A549 (cell line): Measurements from ENCODE around the gene SPINK4.

ENCODE experiments used
- CEBPB ChIP-seq, 2 experiments: fragments of >200 bp in 1 of 2; sonication (Bioruptor Twin) in 1 of 2; formaldehyde crosslinking in 1 of 2; IDR thresholded peaks; 2 replicates each; pipeline ENCODE4 v1.6.1; 2012 to 2016
- EP300 ChIP-seq, 2 experiments: fragments of >200 bp; sonication (Bioruptor Twin); formaldehyde crosslinking; IDR thresholded peaks; 2 replicates in 1 of 2; 3 replicates in 1 of 2; pipeline ENCODE4 v1.6.1; 2016 to 2017
- MYC ChIP-seq: IDR thresholded peaks from 2 replicates; pipeline ENCODE4 v1.6.1; 2012; ENCODE audit warnings: mild to moderate bottlenecking, inconsistent platforms, low read length, improper control_type of control experiment, borderline replicate concordance
- POLR2A ChIP-seq: IDR thresholded peaks from 2 replicates; pipeline ENCODE4 v1.6.1; 2012; ENCODE audit warnings: mild to moderate bottlenecking, low read length
- RNF2 ChIP-seq: fragments of 200-600 bp; sonication (generic); IDR thresholded peaks from 2 replicates; pipeline ENCODE4 v1.6.1; 2016; ENCODE audit warnings: low read depth, mild to moderate bottlenecking, antibody characterized with exemption, moderate library complexity, borderline replicate concordance
- TF ChIP-seq, protein P1 (sequence below): fragments of >200 bp; sonication (Bioruptor Twin); formaldehyde crosslinking; IDR thresholded peaks from 3 replicates; pipeline ENCODE4 v1.5.1; 2016
- TF ChIP-seq, protein P2 (sequence below): fragments of 200-600 bp; sonication (generic); IDR thresholded peaks from 2 replicates; pipeline ENCODE4 v1.6.1; 2016; ENCODE audit warnings: antibody characterized with exemption, mild to moderate bottlenecking, moderate library complexity
- TF ChIP-seq, protein P3 (sequence below): IDR thresholded peaks from 2 replicates; pipeline ENCODE4 v1.6.1; 2012
- TF ChIP-seq, protein P4 (sequence below): fragments of 250-450 bp; sonication (Bioruptor Pico); IDR thresholded peaks from 2 replicates; pipeline ENCODE4 v1.5.0; 2020; ENCODE audit warnings: low read depth, mild to moderate bottlenecking, moderate library complexity

DNA sequence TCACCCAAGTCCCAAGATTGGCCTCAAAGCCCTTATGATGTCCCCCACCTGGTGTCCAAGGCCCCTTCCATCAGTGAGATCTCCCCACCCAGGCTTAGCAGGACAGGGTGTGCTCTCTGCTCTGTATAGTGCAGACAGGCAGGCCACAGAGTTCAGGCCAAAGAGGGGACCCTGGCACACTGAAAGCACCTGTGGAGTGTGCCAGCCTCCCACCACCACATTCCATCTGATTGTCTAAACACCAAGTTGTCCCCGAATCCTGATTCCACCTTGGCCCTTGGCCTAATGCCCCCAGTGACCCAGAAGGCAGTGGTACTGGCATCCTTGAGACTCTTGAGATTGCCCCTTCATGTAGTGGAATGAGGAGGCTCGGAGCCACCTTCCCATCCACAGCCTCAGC, 5.4 kb downstream of the SPINK4 start:
- TF ChIP-seq, protein P1, sequence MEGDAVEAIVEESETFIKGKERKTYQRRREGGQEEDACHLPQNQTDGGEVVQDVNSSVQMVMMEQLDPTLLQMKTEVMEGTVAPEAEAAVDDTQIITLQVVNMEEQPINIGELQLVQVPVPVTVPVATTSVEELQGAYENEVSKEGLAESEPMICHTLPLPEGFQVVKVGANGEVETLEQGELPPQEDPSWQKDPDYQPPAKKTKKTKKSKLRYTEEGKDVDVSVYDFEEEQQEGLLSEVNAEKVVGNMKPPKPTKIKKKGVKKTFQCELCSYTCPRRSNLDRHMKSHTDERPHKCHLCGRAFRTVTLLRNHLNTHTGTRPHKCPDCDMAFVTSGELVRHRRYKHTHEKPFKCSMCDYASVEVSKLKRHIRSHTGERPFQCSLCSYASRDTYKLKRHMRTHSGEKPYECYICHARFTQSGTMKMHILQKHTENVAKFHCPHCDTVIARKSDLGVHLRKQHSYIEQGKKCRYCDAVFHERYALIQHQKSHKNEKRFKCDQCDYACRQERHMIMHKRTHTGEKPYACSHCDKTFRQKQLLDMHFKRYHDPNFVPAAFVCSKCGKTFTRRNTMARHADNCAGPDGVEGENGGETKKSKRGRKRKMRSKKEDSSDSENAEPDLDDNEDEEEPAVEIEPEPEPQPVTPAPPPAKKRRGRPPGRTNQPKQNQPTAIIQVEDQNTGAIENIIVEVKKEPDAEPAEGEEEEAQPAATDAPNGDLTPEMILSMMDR, result no peak
- TF ChIP-seq MYC, result no peak
- TF ChIP-seq, protein P2, sequence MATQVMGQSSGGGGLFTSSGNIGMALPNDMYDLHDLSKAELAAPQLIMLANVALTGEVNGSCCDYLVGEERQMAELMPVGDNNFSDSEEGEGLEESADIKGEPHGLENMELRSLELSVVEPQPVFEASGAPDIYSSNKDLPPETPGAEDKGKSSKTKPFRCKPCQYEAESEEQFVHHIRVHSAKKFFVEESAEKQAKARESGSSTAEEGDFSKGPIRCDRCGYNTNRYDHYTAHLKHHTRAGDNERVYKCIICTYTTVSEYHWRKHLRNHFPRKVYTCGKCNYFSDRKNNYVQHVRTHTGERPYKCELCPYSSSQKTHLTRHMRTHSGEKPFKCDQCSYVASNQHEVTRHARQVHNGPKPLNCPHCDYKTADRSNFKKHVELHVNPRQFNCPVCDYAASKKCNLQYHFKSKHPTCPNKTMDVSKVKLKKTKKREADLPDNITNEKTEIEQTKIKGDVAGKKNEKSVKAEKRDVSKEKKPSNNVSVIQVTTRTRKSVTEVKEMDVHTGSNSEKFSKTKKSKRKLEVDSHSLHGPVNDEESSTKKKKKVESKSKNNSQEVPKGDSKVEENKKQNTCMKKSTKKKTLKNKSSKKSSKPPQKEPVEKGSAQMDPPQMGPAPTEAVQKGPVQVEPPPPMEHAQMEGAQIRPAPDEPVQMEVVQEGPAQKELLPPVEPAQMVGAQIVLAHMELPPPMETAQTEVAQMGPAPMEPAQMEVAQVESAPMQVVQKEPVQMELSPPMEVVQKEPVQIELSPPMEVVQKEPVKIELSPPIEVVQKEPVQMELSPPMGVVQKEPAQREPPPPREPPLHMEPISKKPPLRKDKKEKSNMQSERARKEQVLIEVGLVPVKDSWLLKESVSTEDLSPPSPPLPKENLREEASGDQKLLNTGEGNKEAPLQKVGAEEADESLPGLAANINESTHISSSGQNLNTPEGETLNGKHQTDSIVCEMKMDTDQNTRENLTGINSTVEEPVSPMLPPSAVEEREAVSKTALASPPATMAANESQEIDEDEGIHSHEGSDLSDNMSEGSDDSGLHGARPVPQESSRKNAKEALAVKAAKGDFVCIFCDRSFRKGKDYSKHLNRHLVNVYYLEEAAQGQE, result no peak
- no peak for TF ChIP-seq EP300 (IDR thresholded peaks at IDR 0.05)
- TF ChIP-seq, protein P3, sequence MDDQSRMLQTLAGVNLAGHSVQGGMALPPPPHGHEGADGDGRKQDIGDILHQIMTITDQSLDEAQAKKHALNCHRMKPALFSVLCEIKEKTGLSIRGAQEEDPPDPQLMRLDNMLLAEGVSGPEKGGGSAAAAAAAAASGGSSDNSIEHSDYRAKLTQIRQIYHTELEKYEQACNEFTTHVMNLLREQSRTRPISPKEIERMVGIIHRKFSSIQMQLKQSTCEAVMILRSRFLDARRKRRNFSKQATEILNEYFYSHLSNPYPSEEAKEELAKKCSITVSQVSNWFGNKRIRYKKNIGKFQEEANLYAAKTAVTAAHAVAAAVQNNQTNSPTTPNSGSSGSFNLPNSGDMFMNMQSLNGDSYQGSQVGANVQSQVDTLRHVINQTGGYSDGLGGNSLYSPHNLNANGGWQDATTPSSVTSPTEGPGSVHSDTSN, result no peak
- no peak for TF ChIP-seq POLR2A
- TF ChIP-seq CEBPB (IDR thresholded peaks at IDR 0.05), result no peak
- TF ChIP-seq, protein P4, sequence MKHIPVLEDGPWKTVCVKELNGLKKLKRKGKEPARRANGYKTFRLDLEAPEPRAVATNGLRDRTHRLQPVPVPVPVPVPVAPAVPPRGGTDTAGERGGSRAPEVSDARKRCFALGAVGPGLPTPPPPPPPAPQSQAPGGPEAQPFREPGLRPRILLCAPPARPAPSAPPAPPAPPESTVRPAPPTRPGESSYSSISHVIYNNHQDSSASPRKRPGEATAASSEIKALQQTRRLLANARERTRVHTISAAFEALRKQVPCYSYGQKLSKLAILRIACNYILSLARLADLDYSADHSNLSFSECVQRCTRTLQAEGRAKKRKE (CRISPR knock-in tag), result no peak
- no peak for TF ChIP-seq RNF2
